GM21576 (cell line): ENCODE data around the gene CFAP74.
"Not testable (repeated sequence)": the region's sequence is repeated elsewhere in the genome, so short reads cannot be mapped to it uniquely, and the experiment has no call there.

ENCODE experiments used
- ATAC-seq: cut with Tn5 transposase; IDR thresholded peaks from one replicate; pipeline ENCODE4 v1.9.1; 2021; ENCODE audit warnings: mild to moderate bottlenecking, moderate library complexity; ENCODE audit not compliant: unreplicated experiment

Gene CFAP74

GRCh38 chr1:1954831-1955441, 48.6 kb downstream of the CFAP74 start:
- ATAC-seq, result no peak

GRCh38 chr1:1954015-1954414, 49.6 kb downstream of the CFAP74 start:
- ATAC-seq, result no peak

GRCh38 chr1:1950940-1951339, 52.6 kb downstream of the CFAP74 start:
- ATAC-seq, result no peak

- ATAC-seq, result no peak
These were observed 54.8 kb downstream of the CFAP74 start for GRCh38 chr1:1948783-1949182.

- no peak for ATAC-seq
These were observed 56.1 kb downstream of the CFAP74 start for GRCh38 chr1:1947493-1947892.

GRCh38 chr1:1946540-1946939, 57.0 kb downstream of the CFAP74 start:
- no peak for ATAC-seq

GRCh38 chr1:1945782-1946393, 57.7 kb downstream of the CFAP74 start:
- no peak for ATAC-seq

- ATAC-seq, result no peak
These were observed 59.6 kb downstream of the CFAP74 start for GRCh38 chr1:1943834-1944570.

GRCh38 chr1:1942753-1943656, 60.6 kb downstream of the CFAP74 start:
- no peak for ATAC-seq

- ATAC-seq, result no peak
These were observed 61.5 kb downstream of the CFAP74 start for GRCh38 chr1:1941868-1942752.

GRCh38 chr1:1941211-1941841, 62.3 kb downstream of the CFAP74 start:
- no peak for ATAC-seq

- ATAC-seq, result no peak
These were observed 63.5 kb downstream of the CFAP74 start for GRCh38 chr1:1940123-1940425.

- no peak for ATAC-seq
These were observed 64.1 kb downstream of the CFAP74 start for GRCh38 chr1:1939296-1940122.

GRCh38 chr1:1938613-1939295, 64.8 kb downstream of the CFAP74 start:
- ATAC-seq, result no peak

GRCh38 chr1:1938276-1938573, 65.4 kb downstream of the CFAP74 start:
- no peak for ATAC-seq

- no peak for ATAC-seq
These were observed 65.9 kb downstream of the CFAP74 start for GRCh38 chr1:1937549-1938275.

GRCh38 chr1:1937061-1937460, 66.5 kb downstream of the CFAP74 start:
- ATAC-seq, result no peak

GRCh38 chr1:1934848-1935247, 68.7 kb downstream of the CFAP74 start:
- ATAC-seq, result not testable (repeated sequence)
